Brain pericyte (primary cell): Measurements from ENCODE around the gene SLC30A3.

Experiments
- DNase-seq: peaks from one replicate; pipeline ENCODE4 v3.0.0-alpha.2; 2012; ENCODE audit warnings: low read depth, low spot score

SLC30A3 gene

DNA sequence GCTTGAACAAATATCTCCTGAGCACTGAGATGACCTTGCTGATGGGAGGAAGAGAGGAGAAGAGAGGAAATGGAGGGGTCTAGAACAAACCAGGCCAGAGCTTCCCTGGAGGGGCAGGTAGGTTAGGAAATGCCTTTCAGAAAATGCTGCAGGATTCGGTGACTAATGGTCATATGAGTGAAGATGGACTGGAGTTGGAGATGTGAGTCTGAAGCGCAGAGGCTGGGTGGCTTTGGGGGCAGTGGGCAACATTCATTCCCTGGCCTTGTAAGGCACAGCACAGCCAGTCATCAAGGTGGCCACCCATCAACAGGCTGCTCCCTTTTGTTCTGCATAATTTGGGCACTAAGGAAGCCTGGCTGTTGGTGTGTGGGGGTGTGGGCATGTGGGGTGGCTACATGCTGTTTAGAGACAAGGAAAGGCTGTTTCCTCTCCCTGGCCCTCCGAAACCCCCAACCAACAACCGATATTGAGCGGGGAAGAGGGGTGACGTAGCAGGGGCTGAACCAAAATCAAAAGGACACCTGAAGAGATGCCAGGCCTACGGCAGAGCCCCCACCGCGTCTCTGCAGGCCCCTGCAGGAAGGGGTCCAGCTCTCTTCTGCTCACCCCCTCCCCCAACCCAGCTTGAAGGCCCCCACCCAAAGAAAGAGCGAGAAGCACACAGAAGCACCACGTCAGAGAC, 1.5 kb downstream of the SLC30A3 start:
- no peak for DNase-seq

- no peak for DNase-seq
Observed at GRCh38 chr2:27258051-27258450, 4.8 kb downstream of the SLC30A3 start.

DNA sequence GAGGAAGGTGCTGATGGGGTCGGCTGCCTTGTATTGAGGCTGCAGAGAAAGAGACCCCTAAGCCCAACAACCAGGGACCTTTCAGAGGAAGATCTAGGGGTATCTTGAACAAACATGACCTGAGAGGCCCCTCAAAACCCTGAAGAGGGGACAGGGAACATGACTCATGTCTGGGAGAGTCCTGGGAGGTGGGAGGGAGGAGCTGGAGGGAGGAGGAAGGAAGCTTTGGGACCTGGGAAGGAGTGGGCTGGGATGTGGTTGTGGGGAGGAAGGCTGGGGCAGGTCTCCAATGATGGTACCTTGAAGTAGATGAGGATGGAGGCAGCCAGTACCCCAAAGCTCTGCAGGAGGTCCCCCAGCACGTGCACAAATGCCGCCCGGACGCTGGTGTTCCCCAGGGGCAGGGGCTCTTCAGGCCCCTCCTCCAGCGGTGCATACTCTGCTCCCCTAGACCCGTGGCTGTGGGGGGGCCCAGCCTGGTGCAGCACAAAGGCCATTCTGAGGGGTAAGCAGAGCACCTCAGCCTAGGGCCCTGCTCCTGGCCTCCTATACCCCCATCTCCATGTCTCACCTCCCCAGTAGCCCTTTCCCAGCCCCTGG, 5.9 kb downstream of the SLC30A3 start:
- no peak for DNase-seq

GRCh38 chr2:27255660-27256059, 7.2 kb downstream of the SLC30A3 start:
- DNase-seq, result no peak

DNA sequence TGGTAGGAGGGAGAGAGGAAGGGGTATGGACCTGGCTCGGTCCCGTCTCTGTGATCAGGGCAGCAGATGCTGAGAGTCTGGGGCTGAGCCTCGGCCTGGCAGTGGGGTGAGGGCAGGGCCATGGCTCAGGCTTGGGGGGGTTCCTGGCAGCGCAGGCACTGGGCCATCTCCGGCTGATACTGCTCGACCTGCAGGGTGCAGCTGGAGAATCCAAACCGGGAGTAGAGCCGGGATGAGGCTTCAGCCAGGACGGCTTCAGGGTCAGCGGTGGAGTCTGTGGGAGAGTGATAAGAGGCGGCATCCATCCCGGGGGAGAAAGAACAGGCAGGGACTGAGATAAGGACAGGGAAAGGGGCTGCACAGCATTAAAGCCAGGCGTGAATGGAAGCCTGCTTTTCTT, 7.7 kb downstream of the SLC30A3 start:
- no peak for DNase-seq

GRCh38 chr2:27251766-27252165, 11.1 kb downstream of the SLC30A3 start:
- no peak for DNase-seq

DNA sequence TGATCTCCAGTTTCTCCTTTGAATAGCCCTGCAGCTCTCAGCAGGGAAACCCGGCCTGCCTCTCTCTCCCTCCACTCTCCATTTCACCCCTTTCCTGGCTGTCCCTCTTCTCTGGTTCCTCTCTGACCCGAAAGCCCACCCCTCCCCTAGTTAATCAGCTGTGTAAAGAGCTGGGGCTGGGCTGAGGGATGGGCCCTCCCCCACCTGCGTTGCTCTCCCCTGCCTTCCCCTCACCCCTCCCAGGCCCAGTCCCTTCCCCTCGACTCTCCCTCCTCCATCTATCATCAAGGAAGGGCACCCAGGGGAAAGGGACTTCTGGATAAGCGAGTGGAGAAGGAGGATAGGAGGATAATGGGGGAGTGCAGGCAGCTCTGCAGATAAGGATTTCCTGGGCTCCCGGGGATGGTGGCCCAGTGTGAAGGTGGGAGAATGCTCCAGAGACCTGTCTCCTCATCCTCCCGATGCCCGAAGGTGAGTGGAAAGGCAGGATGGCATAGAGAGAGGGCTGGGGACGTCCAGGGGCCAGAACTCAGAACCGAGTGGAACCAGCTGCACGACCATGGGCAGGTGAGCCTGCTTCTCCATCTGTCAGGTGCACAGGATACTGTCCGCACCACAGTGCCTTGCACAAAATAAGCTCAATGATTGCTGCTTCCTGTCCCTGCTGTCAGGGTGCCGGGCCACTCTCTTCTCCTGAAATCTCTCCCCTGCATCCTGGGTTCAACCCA, 12.0 kb downstream of the SLC30A3 start:
- no peak for DNase-seq

- DNase-seq, result no peak
Observed at GRCh38 chr2:27249891-27250651, 12.8 kb downstream of the SLC30A3 start.

- DNase-seq, result no peak
Observed at GRCh38 chr2:27249159-27249890, 13.5 kb downstream of the SLC30A3 start.

DNA sequence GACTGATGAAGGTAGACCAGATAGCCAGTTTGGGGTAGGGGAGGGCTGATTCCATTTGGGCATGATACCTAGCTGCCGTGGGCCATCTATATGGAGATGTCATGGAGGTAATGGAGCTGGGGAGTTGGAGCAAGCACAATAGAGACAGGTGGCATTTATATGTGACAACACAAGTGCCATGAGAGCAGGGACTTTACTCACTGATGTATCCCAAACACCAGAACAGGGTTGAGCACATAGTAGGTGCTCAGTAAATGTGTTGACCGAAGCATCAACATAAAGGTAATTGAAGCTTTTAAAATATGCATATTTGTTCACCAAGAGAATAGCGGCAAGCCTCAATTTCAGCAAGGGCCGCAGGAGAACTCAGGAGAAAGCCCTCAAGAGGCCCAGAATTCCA, 15.0 kb downstream of the SLC30A3 start:
- DNase-seq, result no peak

GRCh38 chr2:27245626-27246025, 17.2 kb downstream of the SLC30A3 start:
- DNase-seq, result no peak

GRCh38 chr2:27245116-27245515, 17.7 kb downstream of the SLC30A3 start:
- DNase-seq, result no peak

GRCh38 chr2:27243391-27244130, 19.3 kb downstream of the SLC30A3 start:
- DNase-seq, result no peak

DNA sequence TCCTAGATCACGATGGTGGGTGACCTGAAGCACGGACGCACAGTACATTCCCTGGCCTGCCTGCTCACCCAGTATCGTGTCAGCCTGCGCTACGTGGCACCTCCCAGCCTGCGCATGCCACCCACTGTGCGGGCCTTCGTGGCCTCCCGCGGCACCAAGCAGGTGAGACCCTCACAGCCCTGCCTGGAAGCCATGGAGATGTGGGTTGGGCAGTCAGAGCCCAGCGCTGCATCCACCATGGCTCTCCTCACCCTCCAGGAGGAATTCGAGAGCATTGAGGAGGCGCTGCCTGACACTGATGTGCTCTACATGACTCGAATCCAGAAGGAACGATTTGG, 20.3 kb downstream of the SLC30A3 start:
- DNase-seq, result no peak

- no peak for DNase-seq
Observed at GRCh38 chr2:27241761-27242613, 20.9 kb downstream of the SLC30A3 start.

DNA sequence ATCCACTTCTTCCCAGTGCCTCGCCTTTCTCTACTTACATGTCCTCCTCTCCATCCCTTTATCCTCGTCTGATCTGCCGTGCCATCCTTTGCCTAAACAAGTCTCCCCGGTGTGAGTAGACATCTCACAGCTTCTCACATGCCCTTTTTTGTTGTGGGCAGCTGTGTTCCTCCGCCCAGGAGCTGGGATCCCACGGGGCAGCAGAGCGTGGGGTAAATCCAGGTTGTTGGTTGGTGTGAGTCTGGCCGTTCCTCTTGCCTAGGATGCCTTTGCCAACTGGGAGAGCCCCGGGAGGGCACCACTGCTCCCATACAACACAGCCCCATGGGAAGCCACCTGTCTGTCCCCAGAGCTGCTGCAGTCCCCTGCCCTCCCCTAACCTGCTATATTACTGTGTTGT, 22.4 kb downstream of the SLC30A3 start:
- DNase-seq, result no peak

DNA sequence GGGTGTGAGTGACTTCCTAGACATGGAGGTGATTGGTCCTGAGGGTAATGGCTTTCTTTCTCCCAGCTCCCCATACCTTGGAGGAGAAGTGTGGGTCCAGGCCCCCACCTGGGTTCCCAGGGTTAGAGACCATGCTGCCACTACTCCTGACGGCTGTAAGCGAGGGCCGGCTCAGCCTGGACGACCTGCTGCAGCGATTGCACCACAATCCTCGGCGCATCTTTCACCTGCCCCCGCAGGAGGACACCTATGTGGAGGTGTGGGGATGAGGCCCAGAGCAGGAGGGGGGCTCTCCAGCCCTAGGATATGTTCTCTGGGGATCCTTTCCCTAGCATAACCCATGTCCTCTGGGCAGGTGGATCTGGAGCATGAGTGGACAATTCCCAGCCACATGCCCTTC, 23.9 kb downstream of the SLC30A3 start:
- no peak for DNase-seq

- DNase-seq, result no peak
Observed at GRCh38 chr2:27237341-27237945, 25.4 kb downstream of the SLC30A3 start.

- no peak for DNase-seq
Observed at GRCh38 chr2:27236626-27237025, 26.2 kb downstream of the SLC30A3 start.

- no peak for DNase-seq
Observed at GRCh38 chr2:27236136-27236535, 26.7 kb downstream of the SLC30A3 start.
